ENCODE data around the gene IFI27L1.

Gene IFI27L1

GRCh38 chr14:94043756-94044475 is 37.2 kb upstream of the IFI27L1 start:
- TF ChIP-seq, protein P1, sequence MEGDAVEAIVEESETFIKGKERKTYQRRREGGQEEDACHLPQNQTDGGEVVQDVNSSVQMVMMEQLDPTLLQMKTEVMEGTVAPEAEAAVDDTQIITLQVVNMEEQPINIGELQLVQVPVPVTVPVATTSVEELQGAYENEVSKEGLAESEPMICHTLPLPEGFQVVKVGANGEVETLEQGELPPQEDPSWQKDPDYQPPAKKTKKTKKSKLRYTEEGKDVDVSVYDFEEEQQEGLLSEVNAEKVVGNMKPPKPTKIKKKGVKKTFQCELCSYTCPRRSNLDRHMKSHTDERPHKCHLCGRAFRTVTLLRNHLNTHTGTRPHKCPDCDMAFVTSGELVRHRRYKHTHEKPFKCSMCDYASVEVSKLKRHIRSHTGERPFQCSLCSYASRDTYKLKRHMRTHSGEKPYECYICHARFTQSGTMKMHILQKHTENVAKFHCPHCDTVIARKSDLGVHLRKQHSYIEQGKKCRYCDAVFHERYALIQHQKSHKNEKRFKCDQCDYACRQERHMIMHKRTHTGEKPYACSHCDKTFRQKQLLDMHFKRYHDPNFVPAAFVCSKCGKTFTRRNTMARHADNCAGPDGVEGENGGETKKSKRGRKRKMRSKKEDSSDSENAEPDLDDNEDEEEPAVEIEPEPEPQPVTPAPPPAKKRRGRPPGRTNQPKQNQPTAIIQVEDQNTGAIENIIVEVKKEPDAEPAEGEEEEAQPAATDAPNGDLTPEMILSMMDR (conservative IDR thresholded peaks at IDR 0.05; ENCODE audit: low read length): no peak
- no peak for TF ChIP-seq EZH2phosphoT487 (IDR thresholded peaks at IDR 0.05; ENCODE audit: borderline replicate concordance)
- Histone ChIP-seq H3K9me2 (replicated peaks; ENCODE audit: low read depth, low read length) (no peaks in the 10 kb centered on the region), H3K4me1 (ENCODE audit: insufficient read depth, low read length, poor library complexity, severe bottlenecking) (no peaks in the 10 kb centered on the region), H3K79me2 (ENCODE audit: insufficient read depth, low read length) (no peaks in the 10 kb centered on the region), H2AFZ (ENCODE audit: low read length) (no peak overlapping the region), H3K9ac (ENCODE audit: low read depth, low read length, poor library complexity, severe bottlenecking) (no peak overlapping the region), H3K4me3 (ENCODE audit: low read length, poor library complexity, severe bottlenecking) (no peak overlapping the region), H3F3A (ENCODE audit: low read depth) (no peaks in the 10 kb centered on the region), H4K20me1 (ENCODE audit: insufficient read depth, low read length, poor library complexity, severe bottlenecking) (no peaks in the 10 kb centered on the region), H3K9me3 (ENCODE audit: insufficient read depth, low read depth, low read length) (no peaks in the 10 kb centered on the region), H3K4me2 (ENCODE audit: low read depth, low read length, poor library complexity, severe bottlenecking) (no peak overlapping the region), H3K36me3 (ENCODE audit: insufficient read depth, low read length) (peaks cover 36% of the 10 kb centered on the region; the same call in 1 of the 2 replicates), H3K27me3 (ENCODE audit: insufficient read depth, low read length, poor library complexity, severe bottlenecking) (no peaks in the 10 kb centered on the region)

- Histone ChIP-seq H4K20me1 (ENCODE audit: insufficient read depth, low read length, poor library complexity, severe bottlenecking) (no peaks in the 10 kb centered on the region), H3K4me1 (ENCODE audit: insufficient read depth, low read length, poor library complexity, severe bottlenecking) (no peaks in the 10 kb centered on the region), H2AFZ (ENCODE audit: low read length) (no peak overlapping the region), H3K9me2 (replicated peaks; ENCODE audit: low read depth, low read length) (no peaks in the 10 kb centered on the region), H3K79me2 (ENCODE audit: insufficient read depth, low read length) (no peaks in the 10 kb centered on the region), H3K27me3 (ENCODE audit: insufficient read depth, low read length, poor library complexity, severe bottlenecking) (no peaks in the 10 kb centered on the region), H3K4me3 (ENCODE audit: low read length, poor library complexity, severe bottlenecking) (no peak overlapping the region), H3F3A (ENCODE audit: low read depth) (no peaks in the 10 kb centered on the region), H3K9ac (ENCODE audit: low read depth, low read length, poor library complexity, severe bottlenecking) (no peak overlapping the region), H3K9me3 (ENCODE audit: insufficient read depth, low read depth, low read length) (no peaks in the 10 kb centered on the region), H3K4me2 (ENCODE audit: low read depth, low read length, poor library complexity, severe bottlenecking) (no peak overlapping the region), H3K36me3 (ENCODE audit: insufficient read depth, low read length) (peaks cover 42% of the 10 kb centered on the region; the same call in 1 of the 2 replicates)
- no peak for TF ChIP-seq EZH2phosphoT487 (IDR thresholded peaks at IDR 0.05; ENCODE audit: borderline replicate concordance)
- TF ChIP-seq, protein P1 (conservative IDR thresholded peaks at IDR 0.05; ENCODE audit: low read length): no peak
These were observed 36.5 kb upstream of the IFI27L1 start for GRCh38 chr14:94044476-94045091.

DNA sequence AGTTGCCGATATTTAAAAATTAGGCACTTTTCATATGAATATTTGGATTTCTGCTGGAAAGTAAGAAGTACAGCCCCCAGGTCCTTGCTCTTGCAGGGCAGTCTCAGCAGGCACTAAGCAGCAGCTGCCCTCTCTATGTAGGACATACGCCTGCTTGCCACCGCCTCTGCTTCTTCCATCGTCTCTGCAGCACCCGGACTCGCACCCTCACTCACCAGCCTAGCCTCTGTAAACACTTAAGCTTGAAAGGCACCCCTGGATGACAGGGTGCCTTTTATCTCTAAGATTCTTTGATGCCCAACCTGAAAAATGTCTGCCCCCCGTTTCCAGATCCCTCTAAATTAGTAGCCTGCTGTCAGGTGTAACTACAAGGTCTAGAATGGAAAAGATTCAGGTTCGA is 36.0 kb upstream of the IFI27L1 start:
- TF ChIP-seq, protein P1 (conservative IDR thresholded peaks at IDR 0.05; ENCODE audit: low read length): no peak
- TF ChIP-seq EZH2phosphoT487 (IDR thresholded peaks at IDR 0.05; ENCODE audit: borderline replicate concordance): no peak
- H3K9me3 ChIP-seq (ENCODE audit: insufficient read depth, low read depth, low read length): no peaks in the 10 kb centered on the region
- H2AFZ ChIP-seq (ENCODE audit: low read length): no peak overlapping the region
- no peaks in the 10 kb centered on the region for H3K27me3 ChIP-seq (ENCODE audit: insufficient read depth, low read length, poor library complexity, severe bottlenecking)
- no peak overlapping the region for H3K4me2 ChIP-seq (ENCODE audit: low read depth, low read length, poor library complexity, severe bottlenecking)
- H3K9ac ChIP-seq (ENCODE audit: low read depth, low read length, poor library complexity, severe bottlenecking): no peak overlapping the region
- no peaks in the 10 kb centered on the region for H3K4me1 ChIP-seq (ENCODE audit: insufficient read depth, low read length, poor library complexity, severe bottlenecking)
- H3K36me3 ChIP-seq (ENCODE audit: insufficient read depth, low read length): peaks cover 48% of the 10 kb centered on the region; the same call in 1 of the 2 replicates
- H4K20me1 ChIP-seq (ENCODE audit: insufficient read depth, low read length, poor library complexity, severe bottlenecking): no peaks in the 10 kb centered on the region
- no peak overlapping the region for H3K4me3 ChIP-seq (ENCODE audit: low read length, poor library complexity, severe bottlenecking)
- H3F3A ChIP-seq (ENCODE audit: low read depth): no peaks in the 10 kb centered on the region
- H3K9me2 ChIP-seq (replicated peaks; ENCODE audit: low read depth, low read length): no peaks in the 10 kb centered on the region
- H3K79me2 ChIP-seq (ENCODE audit: insufficient read depth, low read length): no peaks in the 10 kb centered on the region

Data from Loucy (cell line).